ENCODE measurements around the gene ZNF33A.

Gene ZNF33A

DNA sequence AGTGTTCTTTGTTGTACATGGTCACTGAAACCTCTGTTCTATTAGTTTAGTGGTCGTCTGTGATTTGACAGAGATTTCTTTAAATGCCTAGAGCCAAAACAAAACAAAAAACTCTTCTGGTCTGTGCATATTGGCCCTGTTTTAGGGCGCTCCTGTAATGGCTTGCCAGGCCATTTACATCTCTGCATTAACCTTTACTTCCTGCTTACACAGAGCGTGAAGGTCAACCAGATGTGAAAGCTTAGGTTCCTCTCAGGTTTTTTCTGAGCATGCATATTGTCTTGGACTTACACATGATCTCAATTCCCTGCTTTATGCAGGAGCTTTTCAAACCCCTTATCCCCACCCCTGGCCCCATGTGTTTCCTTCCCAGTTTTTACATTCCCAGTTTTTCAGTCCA is 93.3 kb downstream of the ZNF33A start:
- TF ChIP-seq, protein P1, sequence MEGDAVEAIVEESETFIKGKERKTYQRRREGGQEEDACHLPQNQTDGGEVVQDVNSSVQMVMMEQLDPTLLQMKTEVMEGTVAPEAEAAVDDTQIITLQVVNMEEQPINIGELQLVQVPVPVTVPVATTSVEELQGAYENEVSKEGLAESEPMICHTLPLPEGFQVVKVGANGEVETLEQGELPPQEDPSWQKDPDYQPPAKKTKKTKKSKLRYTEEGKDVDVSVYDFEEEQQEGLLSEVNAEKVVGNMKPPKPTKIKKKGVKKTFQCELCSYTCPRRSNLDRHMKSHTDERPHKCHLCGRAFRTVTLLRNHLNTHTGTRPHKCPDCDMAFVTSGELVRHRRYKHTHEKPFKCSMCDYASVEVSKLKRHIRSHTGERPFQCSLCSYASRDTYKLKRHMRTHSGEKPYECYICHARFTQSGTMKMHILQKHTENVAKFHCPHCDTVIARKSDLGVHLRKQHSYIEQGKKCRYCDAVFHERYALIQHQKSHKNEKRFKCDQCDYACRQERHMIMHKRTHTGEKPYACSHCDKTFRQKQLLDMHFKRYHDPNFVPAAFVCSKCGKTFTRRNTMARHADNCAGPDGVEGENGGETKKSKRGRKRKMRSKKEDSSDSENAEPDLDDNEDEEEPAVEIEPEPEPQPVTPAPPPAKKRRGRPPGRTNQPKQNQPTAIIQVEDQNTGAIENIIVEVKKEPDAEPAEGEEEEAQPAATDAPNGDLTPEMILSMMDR (IDR thresholded peaks at IDR 0.05): no peak

DNA sequence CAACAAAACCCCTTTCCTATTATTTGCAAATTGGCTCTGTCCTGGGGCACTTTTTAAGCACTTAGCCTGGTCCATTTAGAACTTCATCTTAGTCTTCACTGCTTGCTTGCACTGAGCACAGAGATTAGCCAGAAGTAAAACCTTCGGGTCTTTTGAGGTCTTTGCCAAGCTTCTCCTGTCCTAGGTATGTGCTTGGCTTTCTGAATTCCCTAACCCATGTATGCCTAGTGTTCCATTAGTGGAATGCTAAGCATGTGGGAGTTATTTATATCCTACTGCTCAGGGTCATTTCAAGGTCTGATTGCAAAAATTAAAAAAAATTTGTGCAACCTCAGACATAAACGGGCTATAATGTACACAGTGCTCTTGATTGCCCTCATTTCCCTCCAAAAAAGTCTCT is 101.7 kb downstream of the ZNF33A start:
- TF ChIP-seq, protein P1 (IDR thresholded peaks at IDR 0.05): no peak

Measured in LNCAP (cell line).